GM23338 (cell line): ENCODE results near the gene ANKRD37. TPM values are rescaled to one million over a fixed set of nuclear protein-coding genes. Genes with fewer than 3 reads are reported as not detected.

ENCODE experiments used
- ATAC-seq: fragments of 200-7000 bp; cut with Tn5 transposase; 3 replicates; pipeline ENCODE4 v1.9.1; 2020
- DNase-seq: peaks from one replicate; pipeline ENCODE4 v3.0.0-alpha.2; 2015; ENCODE audit warnings: low spot score
- H2AFZ ChIP-seq: fragments of 200-600 bp; sonication (generic); 2 replicates; pipeline ENCODE4 v1.8.0; 2016; ENCODE audit warnings: antibody characterized with exemption, mild to moderate bottlenecking, moderate library complexity
- H3F3A ChIP-seq: fragments of 200-600 bp; sonication (generic); replicated peaks from 2 replicates; pipeline ENCODE4 v1.8.0; 2017; ENCODE audit warnings: antibody characterized with exemption, mixed run types, low read depth
- H3K27ac ChIP-seq: fragments of 200-600 bp; sonication (generic); 2 replicates; pipeline ENCODE4 v1.6.1; 2016; ENCODE audit warnings: low read depth
- H3K27me3 ChIP-seq: fragments of 200-600 bp; sonication (generic); 2 replicates; pipeline ENCODE4 v1.8.0; 2016; ENCODE audit warnings: mild to moderate bottlenecking, mixed run types, moderate library complexity; ENCODE audit not compliant: insufficient read depth
- H3K36me3 ChIP-seq: fragments of 200-600 bp; sonication (generic); 2 replicates; pipeline ENCODE4 v1.8.0; 2016; ENCODE audit warnings: mild to moderate bottlenecking; ENCODE audit not compliant: insufficient read depth
- H3K4me1 ChIP-seq: fragments of 200-600 bp; sonication (generic); 2 replicates; pipeline ENCODE4 v1.8.0; 2016; ENCODE audit warnings: mild to moderate bottlenecking, moderate library complexity; ENCODE audit not compliant: insufficient read depth
- H3K4me2 ChIP-seq: fragments of 200-600 bp; sonication (generic); 2 replicates; pipeline ENCODE4 v1.7.1; 2017; ENCODE audit warnings: mixed run types
- H3K4me3 ChIP-seq: fragments of 200-600 bp; sonication (generic); 2 replicates; pipeline ENCODE4 v1.6.1; 2016; ENCODE audit warnings: mixed run types
- H3K79me2 ChIP-seq: fragments of 200-600 bp; sonication (generic); replicated peaks from 2 replicates; pipeline ENCODE4 v1.8.0; 2017; ENCODE audit warnings: mild to moderate bottlenecking; ENCODE audit not compliant: insufficient read depth
- H3K9me2 ChIP-seq: fragments of 200-600 bp; sonication (generic); 2 replicates; pipeline ENCODE4 v1.8.0; 2017; ENCODE audit not compliant: insufficient read depth
- H4K20me1 ChIP-seq: fragments of 200-600 bp; sonication (generic); replicated peaks from 2 replicates; pipeline ENCODE4 v1.8.0; 2017; ENCODE audit warnings: mild to moderate bottlenecking; ENCODE audit not compliant: insufficient read depth
- H3K27ac Mint-ChIP-seq: 2 replicates; pipeline ENCODE4 v1.8.0; 2020; ENCODE audit warnings: inconsistent platforms, mild to moderate bottlenecking, moderate library complexity, mixed read lengths
- H3K27me3 Mint-ChIP-seq: 3 replicates; pipeline ENCODE4 v1.8.0; 2022; ENCODE audit warnings: low read depth, mild to moderate bottlenecking, moderate library complexity, mixed read lengths, inconsistent platforms; ENCODE audit not compliant: insufficient read depth, poor library complexity
- H3K36me3 Mint-ChIP-seq: 3 replicates; pipeline ENCODE4 v1.8.0; 2021; ENCODE audit warnings: low read depth, mild to moderate bottlenecking, inconsistent platforms, moderate library complexity, mixed read lengths
- H3K4me1 Mint-ChIP-seq: 3 replicates; pipeline ENCODE4 v1.8.0; 2020; ENCODE audit warnings: mild to moderate bottlenecking, inconsistent platforms, mixed read lengths
- H3K4me3 Mint-ChIP-seq: 3 replicates; pipeline ENCODE4 v1.8.0; 2021; ENCODE audit warnings: moderate library complexity, mild to moderate bottlenecking, inconsistent platforms, mixed read lengths
- H3K9me3 Mint-ChIP-seq: 3 replicates; pipeline ENCODE4 v1.8.0; 2020; ENCODE audit warnings: moderate library complexity, mild to moderate bottlenecking, inconsistent platforms, mixed read lengths
- CREB1 ChIP-seq: fragments of 250-450 bp; sonication (Bioruptor Pico); IDR thresholded peaks from 2 replicates; pipeline ENCODE4 v1.5.0; 2020; ENCODE audit warnings: low read depth, mild to moderate bottlenecking, moderate library complexity
- EZH2phosphoT487 ChIP-seq: fragments of 200-600 bp; sonication (generic); IDR thresholded peaks from one replicate; pipeline ENCODE4 v1.8.1; 2018; ENCODE audit warnings: antibody characterized with exemption; ENCODE audit not compliant: unreplicated experiment
- ZNF331 ChIP-seq: fragments of 250-450 bp; sonication (Bioruptor Pico); IDR thresholded peaks from 2 replicates; pipeline ENCODE4 v1.5.0; 2020; ENCODE audit warnings: low read depth, mild to moderate bottlenecking, moderate library complexity
- polyA plus RNA-seq: library from polyadenylated mRNA; unstranded; fragments of >200 nt; fragmentation: Nextera tagmentation; extraction: Ambion mirVana; gene quantifications from 2 replicates; pipeline ENCODE4 v1.2.1, GENCODE V29; 2016
- total RNA-seq: library from RNA; depleted of rRNA; stranded (reverse); fragments of >200 nt; shearing (Covaris generic); gene quantifications from 2 replicates; pipeline ENCODE4 v1.2.3, GENCODE V29; 2014
- TF ChIP-seq, protein P1 (sequence below): fragments of 250-450 bp; sonication (Bioruptor Pico); IDR thresholded peaks from 2 replicates; pipeline ENCODE4 v1.5.0; 2020; ENCODE audit warnings: mild to moderate bottlenecking, moderate library complexity

The ANKRD37 gene
- total and polyA plus RNA-seq, 2 experiments from 2014 or later, result 1.8 to 4.9 TPM

DNA sequence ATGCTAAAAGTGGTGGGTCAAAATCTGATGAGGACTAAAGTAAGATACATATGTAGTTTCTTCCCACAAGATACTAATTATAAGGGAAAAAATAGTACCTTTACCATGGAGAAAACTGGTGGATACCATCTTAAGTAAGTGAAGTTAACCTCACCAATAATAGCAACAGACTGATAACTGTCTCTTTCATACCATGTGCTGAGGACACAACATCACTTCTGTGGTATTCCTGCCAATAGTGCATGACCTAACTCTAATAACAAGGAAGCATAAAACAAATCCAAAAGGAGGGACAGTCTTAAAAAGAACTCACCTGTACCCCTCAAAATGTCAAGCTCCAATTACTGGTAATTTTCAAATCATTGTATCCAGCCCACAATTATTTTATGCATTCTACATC lies 20.3 kb downstream of the ANKRD37 start:
- TF ChIP-seq EZH2phosphoT487, result no peak
- TF ChIP-seq, protein P1, sequence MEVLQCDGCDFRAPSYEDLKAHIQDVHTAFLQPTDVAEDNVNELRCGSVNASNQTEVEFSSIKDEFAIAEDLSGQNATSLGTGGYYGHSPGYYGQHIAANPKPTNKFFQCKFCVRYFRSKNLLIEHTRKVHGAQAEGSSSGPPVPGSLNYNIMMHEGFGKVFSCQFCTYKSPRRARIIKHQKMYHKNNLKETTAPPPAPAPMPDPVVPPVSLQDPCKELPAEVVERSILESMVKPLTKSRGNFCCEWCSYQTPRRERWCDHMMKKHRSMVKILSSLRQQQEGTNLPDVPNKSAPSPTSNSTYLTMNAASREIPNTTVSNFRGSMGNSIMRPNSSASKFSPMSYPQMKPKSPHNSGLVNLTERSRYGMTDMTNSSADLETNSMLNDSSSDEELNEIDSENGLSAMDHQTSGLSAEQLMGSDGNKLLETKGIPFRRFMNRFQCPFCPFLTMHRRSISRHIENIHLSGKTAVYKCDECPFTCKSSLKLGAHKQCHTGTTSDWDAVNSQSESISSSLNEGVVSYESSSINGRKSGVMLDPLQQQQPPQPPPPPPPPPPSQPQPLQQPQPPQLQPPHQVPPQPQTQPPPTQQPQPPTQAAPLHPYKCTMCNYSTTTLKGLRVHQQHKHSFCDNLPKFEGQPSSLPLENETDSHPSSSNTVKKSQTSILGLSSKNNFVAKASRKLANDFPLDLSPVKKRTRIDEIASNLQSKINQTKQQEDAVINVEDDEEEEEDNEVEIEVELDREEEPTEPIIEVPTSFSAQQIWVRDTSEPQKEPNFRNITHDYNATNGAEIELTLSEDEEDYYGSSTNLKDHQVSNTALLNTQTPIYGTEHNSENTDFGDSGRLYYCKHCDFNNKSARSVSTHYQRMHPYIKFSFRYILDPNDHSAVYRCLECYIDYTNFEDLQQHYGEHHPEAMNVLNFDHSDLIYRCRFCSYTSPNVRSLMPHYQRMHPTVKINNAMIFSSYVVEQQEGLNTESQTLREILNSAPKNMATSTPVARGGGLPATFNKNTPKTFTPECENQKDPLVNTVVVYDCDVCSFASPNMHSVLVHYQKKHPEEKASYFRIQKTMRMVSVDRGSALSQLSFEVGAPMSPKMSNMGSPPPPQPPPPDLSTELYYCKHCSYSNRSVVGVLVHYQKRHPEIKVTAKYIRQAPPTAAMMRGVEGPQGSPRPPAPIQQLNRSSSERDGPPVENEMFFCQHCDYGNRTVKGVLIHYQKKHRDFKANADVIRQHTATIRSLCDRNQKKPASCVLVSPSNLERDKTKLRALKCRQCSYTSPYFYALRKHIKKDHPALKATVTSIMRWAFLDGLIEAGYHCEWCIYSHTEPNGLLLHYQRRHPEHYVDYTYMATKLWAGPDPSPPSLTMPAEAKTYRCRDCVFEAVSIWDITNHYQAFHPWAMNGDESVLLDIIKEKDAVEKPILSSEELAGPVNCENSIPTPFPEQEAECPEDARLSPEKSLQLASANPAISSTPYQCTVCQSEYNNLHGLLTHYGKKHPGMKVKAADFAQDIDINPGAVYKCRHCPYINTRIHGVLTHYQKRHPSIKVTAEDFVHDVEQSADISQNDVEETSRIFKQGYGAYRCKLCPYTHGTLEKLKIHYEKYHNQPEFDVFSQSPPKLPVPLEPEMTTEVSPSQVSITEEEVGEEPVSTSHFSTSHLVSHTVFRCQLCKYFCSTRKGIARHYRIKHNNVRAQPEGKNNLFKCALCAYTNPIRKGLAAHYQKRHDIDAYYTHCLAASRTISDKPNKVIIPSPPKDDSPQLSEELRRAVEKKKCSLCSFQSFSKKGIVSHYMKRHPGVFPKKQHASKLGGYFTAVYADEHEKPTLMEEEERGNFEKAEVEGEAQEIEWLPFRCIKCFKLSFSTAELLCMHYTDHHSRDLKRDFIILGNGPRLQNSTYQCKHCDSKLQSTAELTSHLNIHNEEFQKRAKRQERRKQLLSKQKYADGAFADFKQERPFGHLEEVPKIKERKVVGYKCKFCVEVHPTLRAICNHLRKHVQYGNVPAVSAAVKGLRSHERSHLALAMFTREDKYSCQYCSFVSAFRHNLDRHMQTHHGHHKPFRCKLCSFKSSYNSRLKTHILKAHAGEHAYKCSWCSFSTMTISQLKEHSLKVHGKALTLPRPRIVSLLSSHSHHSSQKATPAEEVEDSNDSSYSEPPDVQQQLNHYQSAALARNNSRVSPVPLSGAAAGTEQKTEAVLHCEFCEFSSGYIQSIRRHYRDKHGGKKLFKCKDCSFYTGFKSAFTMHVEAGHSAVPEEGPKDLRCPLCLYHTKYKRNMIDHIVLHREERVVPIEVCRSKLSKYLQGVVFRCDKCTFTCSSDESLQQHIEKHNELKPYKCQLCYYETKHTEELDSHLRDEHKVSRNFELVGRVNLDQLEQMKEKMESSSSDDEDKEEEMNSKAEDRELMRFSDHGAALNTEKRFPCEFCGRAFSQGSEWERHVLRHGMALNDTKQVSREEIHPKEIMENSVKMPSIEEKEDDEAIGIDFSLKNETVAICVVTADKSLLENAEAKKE (CRISPR knock-in tag), result no peak
- TF ChIP-seq ZNF331, result no peak
- no peak overlapping the region for H2AFZ ChIP-seq

DNA sequence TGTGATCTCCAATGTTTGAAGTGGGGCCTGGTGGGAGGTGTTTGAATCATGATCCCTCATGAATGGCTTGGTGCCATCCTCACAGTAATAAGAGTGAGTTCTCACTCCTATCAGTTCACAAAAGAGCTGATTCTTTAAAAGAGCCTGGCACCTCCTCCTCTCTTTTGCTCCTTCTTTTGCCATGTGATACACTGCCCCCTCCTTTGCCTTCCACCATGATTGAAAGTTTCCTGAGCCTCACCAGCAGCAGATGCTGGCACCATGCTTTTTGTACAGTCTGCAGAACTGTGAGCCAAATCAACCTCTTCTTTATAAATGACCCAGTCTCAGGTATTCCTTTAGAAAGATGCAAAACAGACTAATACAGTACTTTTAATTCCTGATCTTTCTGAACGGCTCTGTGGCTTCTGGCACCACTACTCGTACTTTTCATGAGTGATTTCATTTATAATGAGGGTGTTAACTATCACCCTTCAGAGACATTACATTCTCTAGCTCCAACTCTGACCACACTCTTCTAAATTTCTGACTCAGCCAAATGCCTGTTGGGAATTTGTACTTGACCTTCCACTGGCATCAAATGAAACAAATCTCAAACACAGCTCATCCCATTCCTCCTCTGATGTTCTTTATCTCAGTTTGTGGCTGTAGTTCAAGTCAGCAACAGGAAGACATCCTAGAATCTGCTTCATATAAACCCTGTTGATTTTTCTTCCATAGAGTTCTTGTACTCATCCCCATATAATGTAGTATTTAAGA lies 24.9 kb downstream of the ANKRD37 start:
- ATAC-seq, result no peak
- Histone ChIP-seq H3K4me2 (no peak overlapping the region), H3K4me3 (no peak overlapping the region), H2AFZ (no peak overlapping the region), H3K36me3 (no peaks in the 10 kb centered on the region), H3K79me2 (peaks cover 13% of the 10 kb centered on the region), H3K27ac (no peak overlapping the region), H3K9me2 (no peaks in the 10 kb centered on the region), H3K27me3 (no peaks in the 10 kb centered on the region), H3F3A (no peaks in the 10 kb centered on the region), H4K20me1 (no peaks in the 10 kb centered on the region), H3K4me1 (peaks cover 5% of the 10 kb centered on the region; the same call in 1 of the 2 replicates)
- Mint-ChIP-seq H3K4me1 (peaks cover 7% of the 10 kb centered on the region), H3K27me3 (peaks cover 6% of the 10 kb centered on the region), H3K9me3 (no peaks in the 10 kb centered on the region; the same call in 2 of the 3 replicates), H3K36me3 (peaks cover 9% of the 10 kb centered on the region), H3K27ac (no peak overlapping the region), H3K4me3 (no peak overlapping the region)
- no peak for DNase-seq
- TF ChIP-seq, protein P1 (CRISPR knock-in tag), result no peak
- TF ChIP-seq ZNF331 (no peak), EZH2phosphoT487 (no peak), CREB1 (no peak)

More for the DNA sequence above, 20.3 kb downstream of the ANKRD37 start:
- no peak for ATAC-seq
- H3K27ac Mint-ChIP-seq, result no peak overlapping the region
- no peak for DNase-seq
- H3K27ac ChIP-seq, result no peak overlapping the region
- no peaks in the 10 kb centered on the region; the same call in 1 of the 2 replicates for H3K36me3 ChIP-seq
- H3K4me2 ChIP-seq, result no peak overlapping the region
- H4K20me1 ChIP-seq, result no peaks in the 10 kb centered on the region
- H3K27me3 ChIP-seq, result no peaks in the 10 kb centered on the region
- H3K27me3 Mint-ChIP-seq, result no peaks in the 10 kb centered on the region
- H3K36me3 Mint-ChIP-seq, result peaks cover 9% of the 10 kb centered on the region
- H3K4me3 ChIP-seq, result no peak overlapping the region
- no peaks in the 10 kb centered on the region for H3K4me1 Mint-ChIP-seq
- no peaks in the 10 kb centered on the region for H3K79me2 ChIP-seq
- H3F3A ChIP-seq, result no peaks in the 10 kb centered on the region
- H3K4me1 ChIP-seq, result no peaks in the 10 kb centered on the region
- no peaks in the 10 kb centered on the region for H3K9me3 Mint-ChIP-seq
- no peak overlapping the region for H3K4me3 Mint-ChIP-seq
- H3K9me2 ChIP-seq, result no peaks in the 10 kb centered on the region
